ENCODE results near the gene PIEZO2. TPM values are rescaled to one million over a fixed set of nuclear protein-coding genes. Genes with fewer than 3 reads are reported as not detected.

Gene PIEZO2
- polyA plus RNA-seq, 1 donor (not counting 4 experiments of a cell fraction or from before 2014, with no cell fraction given) = not detected

- Histone ChIP-seq H3K4me3 (ENCODE audit: control insufficient read depth in 2 of 3, extremely low read depth in 1 of 3, insufficient read depth in 2 of 3, low read depth in 1 of 3, low read length in 3 of 3) (no peak overlapping the region), H3K9ac (ENCODE audit: control insufficient read depth, extremely low read depth, insufficient read depth, low read length) (no peak overlapping the region), H3K36me3 (ENCODE audit: control insufficient read depth in 2 of 2, extremely low read depth in 1 of 2, insufficient read depth in 2 of 2, low read length in 2 of 2) (no peaks in the 10 kb centered on the region), H3K9me3 (ENCODE audit: control insufficient read depth, low read depth, low read length) (no peaks in the 10 kb centered on the region), H3K27me3 (ENCODE audit: control insufficient read depth, extremely low read depth, insufficient read depth, low read length) (no peaks in the 10 kb centered on the region), H3K9me1 (ENCODE audit: control insufficient read depth, extremely low read depth, insufficient read depth, low read length) (no peaks in the 10 kb centered on the region), H3K4me1 (ENCODE audit: control insufficient read depth, extremely low read depth, insufficient read depth, low read length) (no peaks in the 10 kb centered on the region), H3K27ac (ENCODE audit: control insufficient read depth, insufficient read depth, low read length) (no peak overlapping the region), H3K79me2 (ENCODE audit: control insufficient read depth, insufficient read depth, low read length) (no peaks in the 10 kb centered on the region), H4K20me1 (ENCODE audit: control insufficient read depth, extremely low read depth, insufficient read depth, low read length) (no peaks in the 10 kb centered on the region), H3K4me2 (ENCODE audit: control insufficient read depth, extremely low read depth, insufficient read depth, low read depth, low read length) (no peak overlapping the region), H2AFZ (ENCODE audit: control insufficient read depth, low read length) (no peak overlapping the region)
- FAIRE-seq (no peak), DNase-seq (ENCODE audit: low read depth, low spot score) (no peak)
- TF ChIP-seq EZH2 (IDR thresholded peaks at IDR 0.05; ENCODE audit: low read length) (no peak), CTCF (optimal IDR thresholded peaks at IDR 0.05 in 1 of 3, IDR thresholded peaks at IDR 0.05 in 1 of 3, conservative IDR thresholded peaks at IDR 0.05 in 1 of 3; ENCODE audit: extremely low read depth in 1 of 3, insufficient read depth in 2 of 3, low read length in 3 of 3) (no peak)
- dilution Hi-C loops (cut with MboI; ENCODE audit: extremely low pct_ligation_motif_present, low sequenced_read_pairs) = no loop called here
Measured at GRCh38 chr18:11024928-11025669, 124.3 kb downstream of the PIEZO2 start.

GRCh38 chr18:11021477-11021876, 127.9 kb downstream of the PIEZO2 start:
- FAIRE-seq (no peak), DNase-seq (ENCODE audit: low read depth, low spot score) (no peak)
- no peaks in the 10 kb centered on the region for H3K9me3 ChIP-seq (ENCODE audit: control insufficient read depth, low read depth, low read length)
- no peak overlapping the region for H3K4me3 ChIP-seq (ENCODE audit: control insufficient read depth in 2 of 3, extremely low read depth in 1 of 3, insufficient read depth in 2 of 3, low read depth in 1 of 3, low read length in 3 of 3)
- no peaks in the 10 kb centered on the region for H3K79me2 ChIP-seq (ENCODE audit: control insufficient read depth, insufficient read depth, low read length)
- dilution Hi-C loops (cut with MboI; ENCODE audit: extremely low pct_ligation_motif_present, low sequenced_read_pairs) = no loop called here
- TF ChIP-seq EZH2 (IDR thresholded peaks at IDR 0.05; ENCODE audit: low read length) = no peak
- TF ChIP-seq CTCF (optimal IDR thresholded peaks at IDR 0.05 in 1 of 3, IDR thresholded peaks at IDR 0.05 in 1 of 3, conservative IDR thresholded peaks at IDR 0.05 in 1 of 3; ENCODE audit: extremely low read depth in 1 of 3, insufficient read depth in 2 of 3, low read length in 3 of 3) = no peak
- H3K27me3 ChIP-seq (ENCODE audit: control insufficient read depth, extremely low read depth, insufficient read depth, low read length) = no peaks in the 10 kb centered on the region
- no peaks in the 10 kb centered on the region for H3K4me1 ChIP-seq (ENCODE audit: control insufficient read depth, extremely low read depth, insufficient read depth, low read length)
- no peak overlapping the region for H3K27ac ChIP-seq (ENCODE audit: control insufficient read depth, insufficient read depth, low read length)
- no peak overlapping the region for H2AFZ ChIP-seq (ENCODE audit: control insufficient read depth, low read length)
- no peaks in the 10 kb centered on the region for H3K36me3 ChIP-seq (ENCODE audit: control insufficient read depth in 2 of 2, extremely low read depth in 1 of 2, insufficient read depth in 2 of 2, low read length in 2 of 2)
- no peak overlapping the region for H3K9ac ChIP-seq (ENCODE audit: control insufficient read depth, extremely low read depth, insufficient read depth, low read length)
- H3K4me2 ChIP-seq (ENCODE audit: control insufficient read depth, extremely low read depth, insufficient read depth, low read depth, low read length) = no peak overlapping the region
- no peaks in the 10 kb centered on the region for H3K9me1 ChIP-seq (ENCODE audit: control insufficient read depth, extremely low read depth, insufficient read depth, low read length)
- no peaks in the 10 kb centered on the region for H4K20me1 ChIP-seq (ENCODE audit: control insufficient read depth, extremely low read depth, insufficient read depth, low read length)

All from keratinocyte (primary cell).